ENCODE results near the gene ELP2.
A peak's percentile ranks its signal among the peaks of the same experiment; 100 is the strongest.
"Not testable (repeated sequence)": the region's sequence is repeated elsewhere in the genome, so short reads cannot be mapped to it uniquely, and the experiment has no call there.

The ELP2 gene

DNA sequence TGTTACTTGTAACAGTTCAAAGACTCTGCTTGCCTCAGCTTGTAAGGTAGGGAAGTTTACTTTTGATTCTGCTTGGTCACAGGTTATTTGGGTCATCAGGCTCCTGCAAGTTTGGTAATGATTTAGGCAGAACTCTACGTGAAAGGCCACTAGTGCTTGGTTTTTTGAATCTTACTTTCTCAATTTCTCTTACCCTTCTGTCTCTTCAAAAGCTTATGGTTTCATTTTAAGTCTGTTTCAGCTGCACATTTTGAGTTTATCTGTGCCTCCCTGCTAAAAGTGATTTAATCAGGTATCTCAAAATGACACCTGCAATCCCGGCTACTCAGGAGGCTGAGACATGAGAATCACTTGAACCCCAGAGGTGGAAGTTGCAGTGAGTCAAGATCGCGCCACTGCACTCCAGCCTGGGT lies 31.3 kb downstream of the ELP2 start:
- DNase-seq (ENCODE audit: low read depth): no peak

DNA sequence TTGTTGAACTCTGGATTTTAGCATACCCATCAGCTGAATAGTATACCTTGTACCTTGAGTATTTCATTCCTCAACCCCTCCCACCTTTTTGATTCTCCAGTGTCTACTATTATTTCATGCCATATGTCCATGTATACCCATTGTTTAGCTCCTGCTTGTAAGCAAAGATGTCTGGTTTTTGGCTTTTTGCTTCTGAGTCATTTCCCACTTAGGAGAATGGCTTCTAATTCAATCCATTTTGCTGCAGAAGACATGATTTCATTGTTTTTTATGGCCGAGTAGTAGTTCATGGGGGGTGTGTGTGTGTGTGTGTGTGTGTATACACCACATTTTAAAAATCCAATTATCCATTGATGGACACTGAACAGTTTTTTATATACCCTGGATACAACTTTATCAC lies 33.3 kb downstream of the ELP2 start:
- DNase-seq (ENCODE audit: low read depth): no peak

DNA sequence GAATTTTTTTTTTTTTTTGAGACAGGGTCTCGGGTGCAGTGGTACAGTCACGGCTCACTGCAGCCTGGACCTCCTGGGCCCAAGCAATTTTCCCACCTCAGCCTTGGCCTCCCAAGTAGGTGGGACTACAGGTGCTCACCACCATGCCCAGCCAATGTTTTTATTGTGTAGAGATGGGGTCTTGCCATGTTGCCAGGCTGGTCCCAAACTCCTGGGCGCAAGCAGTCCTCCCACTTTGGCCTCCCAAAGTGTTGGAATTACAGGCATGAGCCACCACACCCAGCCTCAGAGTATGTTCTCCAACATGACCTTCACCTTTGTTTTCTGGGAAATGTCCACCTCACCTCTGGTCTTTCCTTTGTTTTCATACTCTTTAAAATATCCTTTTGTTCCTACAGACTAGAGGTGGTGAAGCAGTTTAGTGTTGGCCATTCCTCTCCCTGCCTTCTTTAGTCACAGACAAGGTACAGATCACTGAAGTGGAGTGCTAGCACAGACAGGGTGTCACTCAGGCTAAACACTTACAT lies 38.1 kb downstream of the ELP2 start:
- no peak for DNase-seq (ENCODE audit: low read depth)

- DNase-seq (ENCODE audit: low read depth): not testable (repeated sequence)
Measured at GRCh38 chr18:36168296-36168695, 38.6 kb downstream of the ELP2 start.

GRCh38 chr18:36169938-36170337 lies 40.2 kb downstream of the ELP2 start:
- no peak for DNase-seq (ENCODE audit: low read depth)

GRCh38 chr18:36175481-36175880 lies 45.8 kb downstream of the ELP2 start:
- DNase-seq (ENCODE audit: low read depth): no peak

DNA sequence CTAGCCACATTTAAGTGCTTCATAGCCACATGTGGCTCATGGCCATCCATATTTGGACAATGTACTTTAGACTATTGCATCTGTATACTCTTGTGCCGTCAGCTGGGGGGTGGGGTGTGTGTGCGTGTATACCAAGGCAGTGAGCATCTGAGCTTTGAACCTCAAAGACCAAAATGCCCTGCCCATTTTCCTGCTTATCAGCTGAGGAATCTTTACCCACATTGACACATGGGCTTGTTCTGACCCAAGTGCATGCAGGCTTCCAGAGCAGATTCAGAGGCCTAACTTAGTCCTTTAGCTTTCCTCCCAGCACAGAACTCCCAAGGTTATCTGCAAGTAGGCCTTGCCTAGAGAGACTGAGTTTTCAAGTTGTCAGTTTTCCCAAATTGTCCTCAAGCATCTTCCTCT lies 46.5 kb downstream of the ELP2 start:
- no peak for DNase-seq (ENCODE audit: low read depth)

DNA sequence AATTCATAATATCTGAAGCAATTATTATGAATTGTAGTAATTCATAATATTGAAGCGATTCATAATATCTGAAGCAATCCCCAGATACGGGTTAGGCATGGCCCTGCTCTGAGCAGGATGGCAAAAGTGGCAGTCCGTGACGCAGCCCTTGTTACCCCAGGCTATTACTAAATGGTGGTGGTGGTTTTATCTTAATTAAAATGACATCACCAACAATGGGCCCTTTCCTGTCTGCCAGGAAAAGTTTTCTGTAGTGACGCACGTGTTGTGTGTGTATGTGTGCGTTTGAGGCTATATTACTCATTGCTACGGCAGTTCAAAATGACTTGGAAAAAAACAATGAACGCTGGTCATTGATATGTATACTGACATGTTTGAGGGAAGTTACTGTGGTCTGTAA lies 47.0 kb downstream of the ELP2 start:
- no peak for DNase-seq (ENCODE audit: low read depth)

DNA sequence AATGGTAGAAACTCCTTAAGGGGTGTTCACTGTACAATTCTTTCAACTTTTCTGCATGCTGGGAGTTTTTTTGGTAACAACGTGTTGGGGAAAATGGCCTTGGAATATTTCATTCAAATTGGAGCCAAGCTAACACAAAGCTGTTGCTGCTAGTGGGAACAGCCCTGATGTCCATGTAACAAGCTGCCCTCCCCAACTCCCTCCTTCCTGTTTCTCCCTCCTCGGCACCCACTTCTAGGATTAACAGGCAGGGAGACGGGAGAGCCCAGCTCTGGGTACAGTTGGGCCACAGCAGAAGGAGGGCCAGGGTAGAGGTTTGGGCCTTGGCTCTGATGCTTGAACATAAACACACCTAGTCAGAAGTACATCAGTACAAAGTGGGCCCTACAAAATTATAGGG lies 48.2 kb downstream of the ELP2 start:
- DNase-seq (ENCODE audit: low read depth): no peak

- DNase-seq (ENCODE audit: low read depth): no peak
Measured at GRCh38 chr18:36179562-36180355, 50.1 kb downstream of the ELP2 start.

DNA sequence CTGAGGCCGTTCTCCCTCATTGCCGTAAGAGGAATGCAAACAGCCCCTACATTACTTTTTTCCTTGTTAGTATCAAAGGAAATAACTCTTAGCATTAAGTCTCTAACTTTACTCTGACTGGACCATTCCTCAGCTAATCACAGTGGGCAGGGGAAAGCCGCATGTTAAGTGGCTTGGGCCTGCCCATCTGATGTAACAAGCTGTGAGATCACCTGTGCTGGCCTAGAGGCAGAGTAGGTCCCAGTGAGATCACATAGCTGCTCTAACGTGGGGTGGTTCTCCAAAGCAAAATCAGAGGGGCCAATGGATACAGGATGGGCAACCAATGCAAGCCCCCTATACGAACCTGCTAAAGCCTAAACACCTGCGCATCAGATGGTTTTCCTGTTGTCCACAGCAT lies 51.7 kb downstream of the ELP2 start:
- no peak for DNase-seq (ENCODE audit: low read depth)

DNA sequence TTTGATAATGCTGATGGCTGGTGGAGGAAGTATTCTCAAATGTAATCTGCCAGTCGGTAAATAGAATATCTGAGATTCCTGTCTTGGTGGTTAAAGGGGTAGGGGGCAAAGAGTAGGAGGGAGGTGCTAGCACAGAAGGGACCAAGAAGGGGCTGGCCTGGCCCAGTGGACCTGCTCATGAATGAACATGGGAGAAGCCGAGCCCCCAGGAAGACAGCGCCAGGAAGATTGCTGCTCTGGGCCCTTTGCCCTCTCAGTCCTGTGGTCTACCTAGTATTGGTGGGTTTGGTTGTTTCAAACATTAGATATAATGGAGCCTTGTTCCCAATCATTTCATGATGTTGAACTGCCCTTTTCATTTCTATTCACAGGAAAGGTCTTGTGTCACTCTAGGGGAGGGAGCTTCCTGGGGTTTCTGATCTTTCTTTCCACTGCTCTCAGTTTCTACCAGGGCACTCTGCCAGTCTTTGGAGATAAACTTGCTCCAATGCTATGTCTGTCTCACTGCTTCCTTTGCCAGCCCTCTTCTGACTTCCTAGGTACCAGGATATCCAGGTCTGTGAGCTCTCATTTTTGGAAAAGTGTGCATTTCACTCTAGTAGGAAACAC lies 52.3 kb downstream of the ELP2 start:
- no peak for DNase-seq (ENCODE audit: low read depth)

DNA sequence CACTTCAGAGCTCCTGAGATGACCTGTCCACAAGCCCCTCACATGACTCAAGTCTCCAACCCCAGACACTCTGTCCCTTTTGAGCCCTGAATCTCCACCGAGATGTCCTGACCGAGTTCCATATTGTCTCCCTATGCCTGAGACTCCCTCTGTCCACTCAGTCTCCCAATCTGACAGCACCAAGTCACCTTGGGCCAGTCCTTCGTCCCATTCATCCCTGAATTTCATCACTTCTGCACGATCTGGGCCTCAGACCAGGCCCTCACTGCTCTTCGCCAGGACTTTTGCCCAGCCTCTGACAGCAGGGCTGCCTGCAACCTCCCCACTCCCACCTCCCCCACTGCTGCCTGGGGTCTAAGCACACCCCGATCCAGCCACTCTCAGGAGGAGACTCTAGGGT lies 53.3 kb downstream of the ELP2 start:
- no peak for DNase-seq (ENCODE audit: low read depth)

- no peak for DNase-seq (ENCODE audit: low read depth)
Measured at GRCh38 chr18:36183987-36184386, 54.3 kb downstream of the ELP2 start.

GRCh38 chr18:36185157-36185556 lies 55.5 kb downstream of the ELP2 start:
- DNase-seq (ENCODE audit: low read depth): no peak

DNA sequence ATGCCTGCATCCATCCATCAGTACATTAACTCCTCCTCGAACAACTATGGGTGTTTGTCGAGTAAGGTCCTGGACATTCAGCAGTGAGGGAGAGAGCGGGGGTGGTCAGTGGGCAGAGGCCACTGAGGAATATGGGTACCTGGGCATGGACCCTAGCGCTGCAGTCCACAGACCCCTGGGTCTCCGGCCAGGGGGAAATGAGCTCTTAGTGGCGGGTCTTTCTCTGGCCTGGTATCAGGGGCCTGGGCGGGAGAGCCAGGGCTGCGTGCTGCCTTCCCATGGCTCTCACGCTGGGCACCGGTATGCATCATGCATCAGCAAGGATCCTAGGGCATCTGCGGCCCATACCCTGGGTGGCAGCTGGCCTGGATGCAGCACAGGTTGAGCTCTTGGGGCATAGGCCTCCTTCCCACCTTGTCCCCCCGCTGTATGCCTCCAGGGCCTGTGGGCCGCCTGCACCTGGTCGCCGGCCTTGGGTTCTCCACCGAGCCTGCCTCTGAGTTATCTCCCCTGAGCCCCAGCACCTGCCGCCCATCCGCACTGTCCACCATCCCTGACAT lies 56.3 kb downstream of the ELP2 start:
- DNase-seq (ENCODE audit: low read depth): no peak

- no peak for DNase-seq (ENCODE audit: low read depth)
Measured at GRCh38 chr18:36186461-36187192, 56.9 kb downstream of the ELP2 start.

DNA sequence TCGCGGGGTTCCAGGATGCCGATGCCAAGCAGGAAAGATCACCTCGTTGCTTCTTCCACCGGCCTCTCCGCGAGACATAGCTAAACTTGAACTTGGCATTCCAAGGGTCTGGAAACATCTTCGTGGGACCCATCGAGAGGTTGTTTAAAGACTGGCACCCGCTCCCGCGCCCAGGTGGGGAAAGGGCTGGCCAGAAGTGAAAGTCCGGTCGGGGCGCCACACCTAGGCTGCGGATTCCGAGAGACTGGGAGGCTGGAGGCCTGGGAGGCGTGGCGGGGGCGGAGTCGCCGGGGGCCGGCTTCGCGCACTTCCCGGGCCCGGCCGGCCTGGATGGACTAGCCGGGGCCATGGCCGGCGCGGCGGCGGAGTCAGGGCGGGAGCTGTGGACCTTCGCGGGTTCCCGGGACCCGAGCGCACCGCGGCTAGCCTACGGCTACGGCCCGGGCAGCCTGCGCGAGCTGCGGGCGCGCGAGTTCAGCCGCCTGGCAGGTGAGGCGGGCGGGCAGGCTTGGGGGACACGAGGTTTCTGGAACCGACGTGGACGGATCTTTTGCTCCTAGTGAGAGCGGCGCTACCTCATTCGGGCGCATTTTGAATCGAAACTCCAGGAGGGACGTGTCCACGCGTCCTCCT lies 57.6 kb downstream of the ELP2 start, which contains the start of gene MOCOS:
MOCOS (plus strand) TSS at position 305 of the 633 bp plus-strand sequence; CDS start at position 348, 43 bp downstream.
- DNase-seq (ENCODE audit: low read depth): peak; percentile 27

GRCh38 chr18:36187826-36188721 lies 58.4 kb downstream of the ELP2 start:
- no peak for DNase-seq (ENCODE audit: low read depth)

GRCh38 chr18:36188916-36189315 lies 59.2 kb downstream of the ELP2 start:
- no peak for DNase-seq (ENCODE audit: low read depth)

- no peak for DNase-seq (ENCODE audit: low read depth)
Measured at GRCh38 chr18:36189486-36189885, 59.8 kb downstream of the ELP2 start.
